HG03280 (cell line): ENCODE data around the gene NEK5.

Experiments used
- ATAC-seq: cut with Tn5 transposase; IDR thresholded peaks from one replicate; pipeline ENCODE4 v1.9.1; 2021; ENCODE audit warnings: mild to moderate bottlenecking, moderate library complexity; ENCODE audit not compliant: unreplicated experiment

Gene NEK5

DNA sequence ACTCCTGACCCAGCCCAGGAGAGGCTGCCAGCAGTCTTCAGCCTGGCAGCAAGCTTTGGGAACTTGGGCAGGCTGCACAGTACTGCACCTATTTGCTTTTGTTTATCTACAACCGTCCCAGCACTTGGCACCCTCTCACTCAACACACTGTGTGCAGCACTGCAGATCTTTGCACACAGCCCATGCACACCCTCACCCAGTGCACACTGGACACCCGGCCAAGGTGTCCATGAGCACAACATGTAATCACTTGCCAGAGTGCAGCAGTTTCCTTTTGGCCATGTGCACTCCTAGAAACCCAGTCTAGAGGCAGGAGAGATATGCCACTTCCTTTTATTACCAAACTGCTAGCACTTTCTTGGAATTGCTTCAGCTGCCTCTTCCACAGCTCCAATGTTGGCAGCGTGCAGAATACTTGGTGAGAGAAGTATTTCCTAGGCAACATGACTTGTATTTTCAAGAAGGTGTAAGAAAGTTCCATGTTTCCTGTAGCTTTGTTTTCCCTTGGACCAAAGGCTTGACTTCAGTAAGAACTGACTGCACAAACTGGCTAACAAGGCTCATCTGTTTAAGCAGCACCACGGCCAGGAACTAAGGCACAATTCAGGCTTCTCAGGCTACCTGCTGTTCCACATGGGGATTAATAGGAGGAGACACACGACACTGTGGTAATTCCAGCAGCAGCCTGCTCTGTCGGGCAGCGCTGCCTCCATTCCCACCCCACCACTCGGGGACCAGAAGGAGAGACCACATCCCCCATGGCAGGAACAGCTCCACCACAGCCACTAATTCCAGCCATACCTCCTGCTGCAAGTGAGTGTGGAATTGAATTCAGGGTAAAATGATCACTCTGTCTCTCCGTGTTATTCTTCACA lies 133.0 kb downstream of the NEK5 start:
- no peak for ATAC-seq

GRCh38 chr13:51993713-51994112 lies 135.2 kb downstream of the NEK5 start:
- ATAC-seq: no peak

DNA sequence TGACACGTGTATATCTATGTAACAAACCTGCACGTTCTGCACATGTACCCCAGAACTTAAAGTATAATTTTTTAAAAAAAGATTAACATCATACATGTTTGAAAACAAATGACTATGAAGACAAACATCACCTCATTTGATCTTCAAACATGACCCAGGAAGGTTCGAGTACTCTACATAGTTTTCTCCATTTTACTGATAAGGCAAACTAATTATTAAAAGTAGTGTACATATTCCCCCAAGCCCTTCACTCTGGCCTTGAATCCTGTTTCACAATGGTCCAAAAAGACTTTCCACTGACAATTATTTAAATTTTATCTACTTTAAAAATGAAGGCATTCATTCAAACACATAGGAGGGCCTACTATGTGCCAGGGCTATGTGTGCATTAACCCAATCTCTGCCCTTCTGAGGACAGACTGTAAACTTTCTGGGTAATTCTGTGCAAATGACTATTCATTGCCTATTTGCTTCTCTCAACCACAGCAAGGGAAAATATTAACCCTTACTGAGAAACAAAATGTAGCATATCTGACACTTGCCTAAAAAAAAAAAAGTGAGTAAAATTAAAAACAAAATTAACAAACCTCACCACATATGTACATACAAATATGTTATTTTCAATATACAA lies 139.8 kb downstream of the NEK5 start:
- ATAC-seq: no peak
